ENCODE results near the gene LAMA3. TPM values are rescaled to one million over a fixed set of nuclear protein-coding genes. Genes with fewer than 3 reads are reported as not detected.

Gene LAMA3
- total RNA-seq, 1 experiment from 2014 or later, result 5.6 TPM

DNA sequence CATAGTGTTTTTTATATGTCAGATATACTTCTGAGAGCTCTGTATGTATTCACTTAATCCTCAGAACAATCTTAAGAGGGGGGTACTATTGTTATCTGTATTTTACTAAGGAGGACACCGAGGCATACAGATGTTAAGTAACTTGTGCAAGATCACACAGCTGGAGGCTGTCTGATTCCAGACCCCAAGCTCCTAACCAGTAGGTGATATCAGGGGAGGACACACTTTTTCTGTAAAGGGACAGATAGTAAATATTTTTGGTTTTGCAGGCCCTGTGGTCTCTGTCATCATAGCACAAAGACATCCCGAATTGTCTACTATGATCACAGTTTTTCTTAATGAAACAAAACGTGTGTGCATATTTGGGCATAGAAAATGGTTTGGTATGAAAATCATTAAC, 143.7 kb downstream of the LAMA3 start:
- Histone ChIP-seq H3K27ac (ENCODE audit: low read depth, low read length) (no peak overlapping the region), H4K20me1 (ENCODE audit: insufficient read depth) (no peaks in the 10 kb centered on the region), H3K4me2 (ENCODE audit: low read length) (no peak overlapping the region), H3K4me3 (replicated peaks in 1 of 2; ENCODE audit: low read depth in 1 of 2, low read length in 2 of 2) (no peak overlapping the region), H2AFZ (ENCODE audit: low read depth, low read length, poor library complexity, severe bottlenecking) (no peak overlapping the region), H3K36me3 (ENCODE audit: control insufficient read depth in 1 of 2, insufficient read depth in 2 of 2, low read length in 2 of 2) (no peaks in the 10 kb centered on the region), H3K9me3 (ENCODE audit: control insufficient read depth in 1 of 2, insufficient read depth in 1 of 2, low read depth in 1 of 2, low read length in 2 of 2) (no peaks in the 10 kb centered on the region), H3K79me2 (ENCODE audit: insufficient read depth, low read length) (no peaks in the 10 kb centered on the region), H3K4me1 (ENCODE audit: control insufficient read depth in 1 of 2, insufficient read depth in 2 of 2, low read length in 2 of 2) (peaks cover 2 to 14% of the 10 kb centered on the region in 2 experiments; a peak in 3 of 4 replicates), H3K27me3 (ENCODE audit: insufficient read depth, low read length) (no peaks in the 10 kb centered on the region), H3K9ac (ENCODE audit: low read length) (no peak overlapping the region), H3K9me2 (ENCODE audit: insufficient read depth) (no peaks in the 10 kb centered on the region)
- POLR2A ChIA-PET, result no interaction called here
- BruUV-seq (replicated peaks), result no TSS peak
- ATAC-seq, result no peak
- DNase-seq (ENCODE audit: low read depth, low spot score), result no peak
- CTCF ChIA-PET, result no interaction called here
- TF ChIP-seq JUND (IDR thresholded peaks at IDR 0.05), result no peak
- no peak for TF ChIP-seq RAD21 (IDR thresholded peaks at IDR 0.05; ENCODE audit: low read depth)
- no peak for TF ChIP-seq ELF1 (IDR thresholded peaks at IDR 0.05; ENCODE audit: borderline replicate concordance, low read depth)
- no peak for TF ChIP-seq ZNF274 (IDR thresholded peaks at IDR 0.05; ENCODE audit: low read depth, low read length)
- TF ChIP-seq, protein P1, sequence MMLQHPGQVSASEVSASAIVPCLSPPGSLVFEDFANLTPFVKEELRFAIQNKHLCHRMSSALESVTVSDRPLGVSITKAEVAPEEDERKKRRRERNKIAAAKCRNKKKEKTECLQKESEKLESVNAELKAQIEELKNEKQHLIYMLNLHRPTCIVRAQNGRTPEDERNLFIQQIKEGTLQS (IDR thresholded peaks at IDR 0.05), result no peak
- TF ChIP-seq POLR2A (IDR thresholded peaks at IDR 0.05; ENCODE audit: borderline replicate concordance, extremely low read depth, insufficient read depth, insufficient read length), result no peak
- TF ChIP-seq CBX3 (IDR thresholded peaks at IDR 0.05; ENCODE audit: low read depth), result no peak
- no peak for TF ChIP-seq CEBPB (IDR thresholded peaks at IDR 0.05; ENCODE audit: low read depth)
- TF ChIP-seq SRF (IDR thresholded peaks at IDR 0.05; ENCODE audit: low read depth), result no peak
- TF ChIP-seq EZH2phosphoT487 (IDR thresholded peaks at IDR 0.05; ENCODE audit: borderline replicate concordance), result no peak
- TF ChIP-seq, protein P2, sequence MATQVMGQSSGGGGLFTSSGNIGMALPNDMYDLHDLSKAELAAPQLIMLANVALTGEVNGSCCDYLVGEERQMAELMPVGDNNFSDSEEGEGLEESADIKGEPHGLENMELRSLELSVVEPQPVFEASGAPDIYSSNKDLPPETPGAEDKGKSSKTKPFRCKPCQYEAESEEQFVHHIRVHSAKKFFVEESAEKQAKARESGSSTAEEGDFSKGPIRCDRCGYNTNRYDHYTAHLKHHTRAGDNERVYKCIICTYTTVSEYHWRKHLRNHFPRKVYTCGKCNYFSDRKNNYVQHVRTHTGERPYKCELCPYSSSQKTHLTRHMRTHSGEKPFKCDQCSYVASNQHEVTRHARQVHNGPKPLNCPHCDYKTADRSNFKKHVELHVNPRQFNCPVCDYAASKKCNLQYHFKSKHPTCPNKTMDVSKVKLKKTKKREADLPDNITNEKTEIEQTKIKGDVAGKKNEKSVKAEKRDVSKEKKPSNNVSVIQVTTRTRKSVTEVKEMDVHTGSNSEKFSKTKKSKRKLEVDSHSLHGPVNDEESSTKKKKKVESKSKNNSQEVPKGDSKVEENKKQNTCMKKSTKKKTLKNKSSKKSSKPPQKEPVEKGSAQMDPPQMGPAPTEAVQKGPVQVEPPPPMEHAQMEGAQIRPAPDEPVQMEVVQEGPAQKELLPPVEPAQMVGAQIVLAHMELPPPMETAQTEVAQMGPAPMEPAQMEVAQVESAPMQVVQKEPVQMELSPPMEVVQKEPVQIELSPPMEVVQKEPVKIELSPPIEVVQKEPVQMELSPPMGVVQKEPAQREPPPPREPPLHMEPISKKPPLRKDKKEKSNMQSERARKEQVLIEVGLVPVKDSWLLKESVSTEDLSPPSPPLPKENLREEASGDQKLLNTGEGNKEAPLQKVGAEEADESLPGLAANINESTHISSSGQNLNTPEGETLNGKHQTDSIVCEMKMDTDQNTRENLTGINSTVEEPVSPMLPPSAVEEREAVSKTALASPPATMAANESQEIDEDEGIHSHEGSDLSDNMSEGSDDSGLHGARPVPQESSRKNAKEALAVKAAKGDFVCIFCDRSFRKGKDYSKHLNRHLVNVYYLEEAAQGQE (IDR thresholded peaks at IDR 0.05; ENCODE audit: low read depth), result no peak
- TF ChIP-seq SP1 (IDR thresholded peaks at IDR 0.05; ENCODE audit: low read depth), result no peak
- TF ChIP-seq TCF7L2 (IDR thresholded peaks at IDR 0.05; ENCODE audit: borderline replicate concordance, extremely low read depth, insufficient read depth, insufficient read length), result no peak
- TF ChIP-seq YY1 (IDR thresholded peaks at IDR 0.05; ENCODE audit: extremely low read depth, insufficient replicate concordance, low read depth, low read length), result no peak
- no peak for TF ChIP-seq FOSL1 (IDR thresholded peaks at IDR 0.05; ENCODE audit: low read depth)
- TF ChIP-seq, protein P3, sequence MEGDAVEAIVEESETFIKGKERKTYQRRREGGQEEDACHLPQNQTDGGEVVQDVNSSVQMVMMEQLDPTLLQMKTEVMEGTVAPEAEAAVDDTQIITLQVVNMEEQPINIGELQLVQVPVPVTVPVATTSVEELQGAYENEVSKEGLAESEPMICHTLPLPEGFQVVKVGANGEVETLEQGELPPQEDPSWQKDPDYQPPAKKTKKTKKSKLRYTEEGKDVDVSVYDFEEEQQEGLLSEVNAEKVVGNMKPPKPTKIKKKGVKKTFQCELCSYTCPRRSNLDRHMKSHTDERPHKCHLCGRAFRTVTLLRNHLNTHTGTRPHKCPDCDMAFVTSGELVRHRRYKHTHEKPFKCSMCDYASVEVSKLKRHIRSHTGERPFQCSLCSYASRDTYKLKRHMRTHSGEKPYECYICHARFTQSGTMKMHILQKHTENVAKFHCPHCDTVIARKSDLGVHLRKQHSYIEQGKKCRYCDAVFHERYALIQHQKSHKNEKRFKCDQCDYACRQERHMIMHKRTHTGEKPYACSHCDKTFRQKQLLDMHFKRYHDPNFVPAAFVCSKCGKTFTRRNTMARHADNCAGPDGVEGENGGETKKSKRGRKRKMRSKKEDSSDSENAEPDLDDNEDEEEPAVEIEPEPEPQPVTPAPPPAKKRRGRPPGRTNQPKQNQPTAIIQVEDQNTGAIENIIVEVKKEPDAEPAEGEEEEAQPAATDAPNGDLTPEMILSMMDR (IDR thresholded peaks at IDR 0.05 in 2 of 3, conservative IDR thresholded peaks at IDR 0.05 in 1 of 3; ENCODE audit: borderline replicate concordance in 1 of 3, insufficient read depth in 1 of 3, low read depth in 2 of 3, low read length in 2 of 3), result no peak
- TF ChIP-seq ZFX (IDR thresholded peaks at IDR 0.05), result no peak
- no peak for TF ChIP-seq SIN3A (IDR thresholded peaks at IDR 0.05; ENCODE audit: low read depth)
- RAD21 ChIA-PET (ENCODE audit: low non-redundant PET in 1 of 2, low total read pairs in 2 of 2, uncharacterized antibody in 2 of 2, unreplicated experiment in 2 of 2), result no interaction called here
- intact Hi-C loops (cut with micrococcal nuclease), result loop anchor here (2.0 kb wide), 1 partner anchor 20 kb away; no protein-coding TSS in a partner anchor

Measured in HCT116 (cell line).